ENCODE data around the gene PIK3R6.

Gene PIK3R6

GRCh38 chr17:8828517-8828875 is 39.0 kb downstream of the PIK3R6 start:
- H3K4me3 ChIP-seq (replicated peaks; ENCODE audit: insufficient read depth, low read length) = no peak overlapping the region
- H3K27me3 ChIP-seq (ENCODE audit: insufficient read depth, poor library complexity, severe bottlenecking) = no peaks in the 10 kb centered on the region
- no peak for TF ChIP-seq CTCF (IDR thresholded peaks at IDR 0.05; ENCODE audit: insufficient read depth, low read length)
- TF ChIP-seq GABPA (IDR thresholded peaks at IDR 0.05; ENCODE audit: low read depth) = no peak
- H3K27ac ChIP-seq (replicated peaks) = no peak overlapping the region
- no peak for DNase-seq (ENCODE audit: low read depth in 1 of 2, low spot score in 1 of 2)

- TF ChIP-seq SPI1 (IDR thresholded peaks at IDR 0.05; ENCODE audit: borderline replicate concordance, low read depth) (no peak), GABPA (IDR thresholded peaks at IDR 0.05; ENCODE audit: low read depth) (no peak), POLR2AphosphoS5 (IDR thresholded peaks at IDR 0.05; ENCODE audit: low read depth) (no peak), REST (IDR thresholded peaks at IDR 0.05; ENCODE audit: insufficient replicate concordance, low read depth) (no peak), CTCF (IDR thresholded peaks at IDR 0.05; ENCODE audit: insufficient read depth, low read length) (no peak)
- DNase-seq (ENCODE audit: low read depth in 1 of 2, low spot score in 1 of 2) = no peak
Observed at GRCh38 chr17:8826808-8827435, 40.6 kb downstream of the PIK3R6 start.

GRCh38 chr17:8825802-8826201 is 41.7 kb downstream of the PIK3R6 start:
- Histone ChIP-seq H3K27ac (replicated peaks) (no peak overlapping the region), H3K4me3 (replicated peaks; ENCODE audit: insufficient read depth, low read length) (no peak overlapping the region), H3K27me3 (ENCODE audit: insufficient read depth, poor library complexity, severe bottlenecking) (no peaks in the 10 kb centered on the region)
- TF ChIP-seq REST (IDR thresholded peaks at IDR 0.05; ENCODE audit: insufficient replicate concordance, low read depth) = no peak
- TF ChIP-seq SPI1 (IDR thresholded peaks at IDR 0.05; ENCODE audit: borderline replicate concordance, low read depth) = no peak
- DNase-seq (ENCODE audit: low read depth in 1 of 2, low spot score in 1 of 2) = no peak

More at GRCh38 chr17:8826808-8827435, 40.6 kb downstream of the PIK3R6 start:
- no peak overlapping the region for H3K27ac ChIP-seq (replicated peaks)
- no peak overlapping the region for H3K4me3 ChIP-seq (replicated peaks; ENCODE audit: insufficient read depth, low read length)
- H3K27me3 ChIP-seq (ENCODE audit: insufficient read depth, poor library complexity, severe bottlenecking) = no peaks in the 10 kb centered on the region

GRCh38 chr17:8823279-8823678 is 44.2 kb downstream of the PIK3R6 start:
- DNase-seq (ENCODE audit: low read depth in 1 of 2, low spot score in 1 of 2) = no peak
- TF ChIP-seq GABPA (IDR thresholded peaks at IDR 0.05; ENCODE audit: low read depth) = no peak
- TF ChIP-seq SPI1 (IDR thresholded peaks at IDR 0.05; ENCODE audit: borderline replicate concordance, low read depth) = no peak
- no peak for TF ChIP-seq CTCF (IDR thresholded peaks at IDR 0.05; ENCODE audit: insufficient read depth, low read length)
- no peak for TF ChIP-seq REST (IDR thresholded peaks at IDR 0.05; ENCODE audit: insufficient replicate concordance, low read depth)
- no peak for TF ChIP-seq POLR2AphosphoS5 (IDR thresholded peaks at IDR 0.05; ENCODE audit: low read depth)

More at GRCh38 chr17:8823279-8823678, 44.2 kb downstream of the PIK3R6 start:
- no peak overlapping the region for H3K27ac ChIP-seq (replicated peaks)
- H3K27me3 ChIP-seq (ENCODE audit: insufficient read depth, poor library complexity, severe bottlenecking) = no peaks in the 10 kb centered on the region
- no peak overlapping the region for H3K4me3 ChIP-seq (replicated peaks; ENCODE audit: insufficient read depth, low read length)

Data from HL-60 (cell line).